Non-pigmented ciliary epithelial cell (primary cell): ENCODE measurements around the gene EPO.
"Not testable (repeated sequence)": the region's sequence is repeated elsewhere in the genome, so short reads cannot be mapped to it uniquely, and the experiment has no call there.

Experiments
- DNase-seq: peaks from one replicate; pipeline ENCODE4 v3.0.0-alpha.2; 2010; ENCODE audit warnings: low read depth

Gene EPO

DNA sequence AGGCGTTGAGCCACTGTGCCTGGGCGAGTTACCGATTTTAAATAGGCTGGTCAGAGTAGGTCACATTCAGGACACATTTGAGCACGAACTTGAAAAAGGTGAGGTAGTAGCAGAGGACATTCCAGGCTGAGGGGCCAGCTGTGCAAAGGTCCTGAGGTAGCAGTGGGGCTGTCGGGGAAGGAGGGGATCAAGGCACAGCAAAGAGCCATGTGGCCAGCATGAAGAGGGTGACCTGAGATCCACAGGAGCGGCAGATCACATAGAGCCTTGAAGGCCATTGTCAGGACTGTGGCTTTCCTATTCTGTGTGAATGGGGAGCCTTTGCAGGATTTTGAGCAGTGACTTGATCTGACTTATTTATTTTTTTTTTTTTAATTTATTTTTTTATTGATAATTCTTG is 19.7 kb downstream of the EPO start:
- DNase-seq, result no peak

DNA sequence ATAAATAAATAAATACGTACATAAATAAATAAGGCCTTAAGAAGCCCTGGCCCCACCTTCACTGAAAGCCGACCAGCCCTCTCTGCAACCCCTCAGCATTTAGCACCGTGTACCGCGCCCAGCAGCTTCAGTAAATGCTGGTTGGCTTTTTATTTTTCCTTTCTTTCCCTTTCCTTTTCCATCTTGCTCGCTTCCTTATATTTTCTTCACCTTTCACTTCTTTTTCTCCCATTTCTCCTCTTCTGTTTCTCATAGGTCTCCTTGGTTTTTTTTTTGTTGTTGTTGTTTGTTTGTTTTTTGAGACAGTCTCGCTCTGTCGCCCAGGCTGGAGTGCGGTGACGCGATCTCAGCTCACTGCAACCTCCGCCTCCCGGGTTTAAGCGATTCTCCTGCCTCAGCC is 24.3 kb downstream of the EPO start:
- no peak for DNase-seq

DNA sequence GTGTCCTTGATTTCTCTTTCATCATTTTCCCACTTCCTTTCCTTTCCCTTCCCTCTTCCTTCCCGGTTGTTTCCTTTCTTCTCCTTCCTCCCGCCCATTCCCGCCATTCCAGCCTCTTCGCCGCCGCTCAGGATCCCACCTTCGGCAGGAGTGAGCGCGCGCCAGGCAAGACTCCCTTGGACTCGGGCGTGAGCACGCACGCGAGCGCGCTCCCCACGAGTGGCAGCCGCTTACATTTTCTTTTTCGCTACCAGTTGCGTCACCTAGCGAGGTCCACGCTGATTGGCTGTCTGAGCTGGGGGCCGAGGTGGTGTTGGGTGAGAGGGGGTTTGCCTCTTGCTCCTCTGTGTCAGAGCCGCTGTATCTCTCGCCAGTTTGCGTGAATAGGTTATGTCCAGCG is 24.9 kb downstream of the EPO start:
- no peak for DNase-seq

DNA sequence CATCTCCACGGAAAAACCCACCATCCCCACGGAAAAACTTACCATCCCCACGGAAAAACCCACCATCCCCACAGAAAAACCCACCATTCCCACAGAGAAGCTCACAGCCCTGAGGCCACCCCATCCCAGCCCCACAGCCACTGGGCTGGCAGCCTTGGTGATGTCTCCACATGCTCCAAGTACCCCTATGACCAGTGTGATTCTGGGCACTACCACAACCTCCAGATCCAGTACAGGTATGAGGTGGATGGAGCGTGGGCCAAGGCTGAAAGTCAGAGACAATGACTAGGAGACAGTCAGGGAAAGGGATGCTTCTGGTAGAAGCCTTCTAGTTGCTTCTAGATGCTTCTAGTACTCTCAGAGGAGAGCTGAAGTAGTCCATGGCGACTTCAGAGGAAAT is 32.7 kb downstream of the EPO start:
- DNase-seq, result no peak

DNA sequence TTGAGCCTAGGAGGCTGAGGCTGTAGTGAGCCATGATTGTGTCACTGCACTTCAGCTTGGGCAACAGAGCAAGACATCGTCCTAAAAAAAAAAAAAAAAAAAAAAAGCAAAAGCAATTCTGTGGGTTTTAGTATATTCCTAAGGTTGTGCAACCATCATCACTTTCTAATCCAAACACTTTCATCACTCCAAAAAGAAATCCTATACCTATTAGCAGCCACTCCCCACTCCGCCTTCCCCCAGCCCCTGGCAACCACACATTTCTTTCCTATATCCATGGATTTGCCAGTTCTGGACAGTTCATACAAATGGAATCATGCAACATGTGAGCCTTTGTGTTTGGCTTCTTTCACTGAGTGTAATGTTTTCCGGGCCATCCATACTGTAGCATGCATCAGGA is 33.5 kb downstream of the EPO start:
- DNase-seq, result no peak

DNA sequence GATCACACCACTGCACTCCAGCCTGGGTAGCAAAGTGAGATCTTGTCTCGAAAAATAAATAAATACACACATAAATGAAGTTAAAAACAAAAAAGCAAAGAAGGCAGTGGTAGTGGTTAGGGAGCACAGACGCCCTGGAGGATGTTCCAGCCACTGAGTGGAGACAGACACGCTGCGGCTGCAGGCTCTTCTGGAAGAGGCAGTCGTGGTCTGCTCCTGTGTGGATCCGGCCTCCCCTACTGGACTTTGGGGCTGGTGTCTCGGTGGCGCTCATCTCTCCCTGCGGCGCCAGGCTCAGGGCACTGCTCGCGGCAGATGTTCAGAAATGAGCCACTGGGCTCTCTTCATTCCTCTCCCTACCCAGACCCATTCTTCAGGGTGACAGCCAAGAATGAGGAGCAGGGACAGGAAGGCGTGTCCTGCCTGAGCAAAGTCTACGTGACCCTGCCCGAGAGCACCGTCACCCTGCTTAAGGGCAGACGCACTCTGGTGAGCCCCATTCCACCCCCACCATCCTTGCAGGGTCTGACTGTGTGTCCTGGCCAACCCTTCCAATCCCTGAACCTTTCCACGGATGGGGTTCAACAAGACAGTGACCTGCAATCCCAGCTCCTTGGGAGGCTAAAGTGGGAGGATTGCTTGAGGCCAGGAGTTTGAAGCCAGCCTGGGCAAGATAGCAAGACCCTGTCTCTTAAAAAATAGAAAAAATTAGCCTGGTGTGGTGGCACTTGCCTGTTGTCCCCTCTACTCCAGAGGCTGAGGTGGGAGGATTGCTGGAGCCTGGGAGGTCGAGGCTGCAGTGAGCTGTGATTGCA is 39.3 kb downstream of the EPO start:
- DNase-seq, result no peak

DNA sequence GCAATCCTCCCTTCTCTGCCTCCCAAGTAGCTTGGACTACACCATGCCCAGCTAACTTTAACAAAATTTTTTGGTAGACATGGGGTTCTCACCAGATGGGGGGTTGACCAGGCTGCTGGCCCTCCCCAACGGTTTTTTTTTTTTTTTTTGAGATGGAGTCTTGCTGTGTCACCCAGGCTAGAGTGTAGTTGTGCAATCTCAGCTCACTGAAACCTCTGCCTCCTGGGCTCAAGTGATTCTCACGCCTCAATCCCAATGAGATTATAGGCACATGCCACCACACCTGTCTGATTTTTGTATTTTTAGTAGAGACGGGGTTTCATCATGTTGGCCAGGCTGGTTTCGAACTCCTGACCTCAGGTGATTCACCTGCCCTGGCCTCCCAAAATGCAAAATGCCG is 42.6 kb downstream of the EPO start:
- DNase-seq, result not testable (repeated sequence)

DNA sequence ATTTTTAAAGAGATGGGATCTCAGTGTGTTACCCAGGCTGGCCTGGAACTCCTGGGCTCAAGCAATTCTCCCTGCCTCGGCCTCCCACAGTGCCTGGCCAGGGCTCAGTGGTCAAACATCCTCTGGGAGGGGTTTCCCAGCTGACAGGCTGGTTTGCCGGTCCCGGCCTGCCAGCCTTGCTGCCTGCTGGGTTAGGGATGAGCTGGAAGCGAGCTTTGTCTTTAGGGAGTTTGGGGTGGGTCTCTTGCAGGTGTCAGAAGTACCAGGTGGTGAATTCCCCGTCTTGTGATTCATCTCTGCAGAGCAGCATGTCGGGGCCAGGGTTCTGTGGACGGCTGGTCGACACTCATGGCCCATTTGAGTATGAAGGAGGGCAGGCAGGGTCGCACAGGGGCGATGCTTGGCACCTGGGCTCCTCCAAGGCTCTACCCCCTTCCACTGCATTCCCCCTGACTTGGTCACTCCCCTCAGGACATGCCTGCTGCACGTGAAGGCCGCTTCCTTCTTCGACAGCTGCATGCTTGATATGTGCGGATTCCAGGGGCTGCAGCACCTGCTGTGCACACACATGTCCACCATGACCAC is 43.4 kb downstream of the EPO start:
- no peak for DNase-seq

DNA sequence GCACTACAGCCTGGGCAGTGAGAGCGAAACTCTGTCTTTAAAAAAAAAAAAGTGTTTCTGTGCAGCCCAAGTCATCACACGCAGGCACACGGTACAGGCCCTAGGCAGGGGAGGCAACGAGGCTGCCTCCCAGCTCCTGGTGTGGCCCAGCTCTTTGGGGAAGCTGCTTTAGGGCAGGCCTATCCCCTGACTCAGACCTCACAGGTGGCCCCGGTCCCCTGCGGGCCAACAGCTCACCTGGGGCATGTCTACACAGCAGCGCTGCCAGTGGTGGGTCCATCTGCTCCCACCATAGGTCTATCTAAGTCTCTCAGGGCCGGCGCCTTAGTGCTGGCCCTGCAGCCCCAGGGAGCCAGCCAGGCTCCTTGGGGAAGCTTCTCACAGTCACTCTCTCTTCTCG is 44.6 kb downstream of the EPO start:
- DNase-seq, result no peak

DNA sequence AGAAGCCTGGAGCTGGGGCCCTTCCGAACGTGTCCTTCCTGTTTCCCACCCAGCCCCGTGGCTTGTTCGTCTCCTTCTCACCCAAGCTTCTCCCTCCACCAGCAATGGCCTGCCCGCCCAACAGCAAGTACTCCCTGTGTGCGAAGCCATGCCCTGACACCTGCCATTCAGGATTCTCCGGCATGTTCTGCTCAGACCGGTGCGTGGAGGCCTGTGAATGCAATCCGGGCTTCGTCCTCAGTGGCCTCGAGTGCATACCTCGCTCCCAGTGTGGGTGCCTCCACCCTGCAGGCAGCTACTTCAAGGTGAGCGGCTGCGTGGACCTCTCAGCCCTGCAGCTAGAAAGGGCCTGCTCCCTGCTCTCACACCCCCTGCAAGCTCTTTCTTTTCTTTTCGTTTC is 45.0 kb downstream of the EPO start:
- DNase-seq, result no peak

DNA sequence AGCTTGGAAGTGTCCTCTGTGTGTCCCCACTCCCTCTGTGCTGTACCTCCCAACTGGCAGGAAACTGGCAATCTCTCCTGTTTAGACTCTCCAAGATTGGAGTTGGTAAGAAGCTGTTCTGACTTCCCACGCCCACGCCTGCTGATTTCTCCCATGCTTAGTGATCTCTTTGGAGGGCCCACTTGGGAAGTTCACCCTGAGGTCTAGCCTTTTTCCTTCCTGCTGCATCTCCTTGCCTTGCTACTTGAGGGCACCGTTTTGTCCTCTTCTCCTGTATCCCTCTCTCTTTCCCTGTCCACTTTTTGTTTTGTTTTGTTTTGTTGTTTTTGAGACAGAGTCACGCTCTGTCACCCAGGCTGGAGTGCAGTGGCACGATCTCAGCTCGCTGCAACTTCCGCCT is 48.5 kb downstream of the EPO start:
- DNase-seq, result no peak
